Esophagus squamous epithelium (tissue), 4 donors: ENCODE measurements around the gene PRSS22.

Source experiments
- POLR2A ChIP-seq, 4 donors: fragments of 450-650 bp; IDR thresholded peaks; one replicate each; pipeline ENCODE4 v1.6.1; 2017; ENCODE audit warnings: antibody characterized with exemption in 4 of 4, mild to moderate bottlenecking in 4 of 4, moderate library complexity in 3 of 4
- TF ChIP-seq, protein P1 (sequence below), 6 experiments: fragments of 450-650 bp in 4 of 6; fragments of 200-600 bp in 2 of 6; sonication (generic) in 2 of 6; IDR thresholded peaks; one replicate each; pipeline ENCODE4 v1.5.1; 2016 to 2019; ENCODE audit warnings: antibody characterized with exemption in 6 of 6, mild to moderate bottlenecking in 4 of 6, moderate library complexity in 4 of 6

DNA sequence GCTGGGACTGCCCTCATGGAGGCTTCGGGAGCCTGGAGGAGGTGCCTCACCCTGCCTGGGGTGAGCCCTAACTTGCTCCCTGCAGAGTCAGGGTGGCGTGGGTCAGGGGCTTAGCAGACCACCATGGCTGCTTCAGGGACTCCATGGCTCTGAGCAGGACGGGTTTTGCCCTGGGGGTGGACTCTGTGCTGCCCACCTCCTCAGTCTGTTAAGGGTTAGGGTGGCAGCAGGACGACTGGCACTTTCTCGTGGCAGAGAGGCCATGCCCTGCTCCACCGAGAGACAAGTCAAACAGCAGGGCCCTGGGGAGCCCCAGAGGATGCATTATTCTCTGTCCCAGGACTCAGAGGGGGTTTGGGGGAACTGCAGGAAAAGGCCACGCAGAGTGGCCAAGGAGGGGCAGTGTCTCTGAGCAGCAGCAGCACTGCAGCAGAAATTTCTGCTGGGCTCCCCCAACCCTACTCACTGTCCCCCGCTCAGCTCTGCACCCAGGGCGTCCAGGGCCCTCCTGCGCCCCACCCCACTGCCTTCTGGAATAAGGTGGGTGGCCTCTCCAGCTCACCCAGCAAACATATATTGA lies 1.8 kb upstream of the PRSS22 start:
- TF ChIP-seq, protein P1, sequence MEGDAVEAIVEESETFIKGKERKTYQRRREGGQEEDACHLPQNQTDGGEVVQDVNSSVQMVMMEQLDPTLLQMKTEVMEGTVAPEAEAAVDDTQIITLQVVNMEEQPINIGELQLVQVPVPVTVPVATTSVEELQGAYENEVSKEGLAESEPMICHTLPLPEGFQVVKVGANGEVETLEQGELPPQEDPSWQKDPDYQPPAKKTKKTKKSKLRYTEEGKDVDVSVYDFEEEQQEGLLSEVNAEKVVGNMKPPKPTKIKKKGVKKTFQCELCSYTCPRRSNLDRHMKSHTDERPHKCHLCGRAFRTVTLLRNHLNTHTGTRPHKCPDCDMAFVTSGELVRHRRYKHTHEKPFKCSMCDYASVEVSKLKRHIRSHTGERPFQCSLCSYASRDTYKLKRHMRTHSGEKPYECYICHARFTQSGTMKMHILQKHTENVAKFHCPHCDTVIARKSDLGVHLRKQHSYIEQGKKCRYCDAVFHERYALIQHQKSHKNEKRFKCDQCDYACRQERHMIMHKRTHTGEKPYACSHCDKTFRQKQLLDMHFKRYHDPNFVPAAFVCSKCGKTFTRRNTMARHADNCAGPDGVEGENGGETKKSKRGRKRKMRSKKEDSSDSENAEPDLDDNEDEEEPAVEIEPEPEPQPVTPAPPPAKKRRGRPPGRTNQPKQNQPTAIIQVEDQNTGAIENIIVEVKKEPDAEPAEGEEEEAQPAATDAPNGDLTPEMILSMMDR (IDR thresholded peaks at IDR 0.05) = no peak
- TF ChIP-seq POLR2A (IDR thresholded peaks at IDR 0.05) = no peak
